Neural cell (in vitro differentiated cells): ENCODE results near the gene PCDHAC2. TPM values are rescaled to one million over a fixed set of nuclear protein-coding genes. Genes with fewer than 3 reads are reported as not detected.

Experiments used
- H2AFZ ChIP-seq: fragments of 200-600, 300-800 bp; sonication (generic), shearing (Covaris generic); 2 replicates; pipeline ENCODE4 v1.6.0; 2014; ENCODE audit warnings: low read depth, mild to moderate bottlenecking, antibody characterized with exemption, low read length, moderate library complexity
- H3F3A ChIP-seq: fragments of 200-600 bp; shearing (Covaris generic); 2 replicates; pipeline ENCODE4 v1.6.1; 2016; ENCODE audit warnings: mild to moderate bottlenecking, moderate library complexity, mixed read lengths, antibody characterized with exemption, low read length; ENCODE audit not compliant: insufficient read depth, poor library complexity, severe bottlenecking
- H3K27ac ChIP-seq: fragments of 200-600, 300-800 bp; sonication (generic), shearing (Covaris generic); 2 replicates; pipeline ENCODE4 v1.5.1; 2014; ENCODE audit warnings: mild to moderate bottlenecking, low read length, moderate library complexity
- H3K27me3 ChIP-seq: fragments of 300-800, 200-600 bp; sonication (generic), shearing (Covaris generic); 2 replicates; pipeline ENCODE4 v1.6.0; 2014; ENCODE audit warnings: mild to moderate bottlenecking, low read depth, low read length, moderate library complexity; ENCODE audit not compliant: insufficient read depth
- H3K36me3 ChIP-seq: fragments of 300-800, 200-600 bp; sonication (generic), shearing (Covaris generic); 2 replicates; pipeline ENCODE4 v1.5.1; 2014; ENCODE audit warnings: mild to moderate bottlenecking, antibody characterized with exemption, low read length, moderate library complexity; ENCODE audit not compliant: insufficient read depth
- H3K4me2 ChIP-seq: fragments of 300-800, 200-600 bp; sonication (generic), shearing (Covaris generic); 2 replicates; pipeline ENCODE4 v1.6.0; 2014; ENCODE audit warnings: mild to moderate bottlenecking, low read length
- H3K4me3 ChIP-seq: fragments of 300-800, 200-600 bp; sonication (generic), shearing (Covaris generic); 2 replicates; pipeline ENCODE4 v1.5.1; 2014; ENCODE audit warnings: mild to moderate bottlenecking, low read length, moderate library complexity
- H3K79me2 ChIP-seq: fragments of 200-600 bp; shearing (Covaris generic); replicated peaks from 2 replicates; pipeline ENCODE4 v1.6.0; 2014; ENCODE audit warnings: mild to moderate bottlenecking, low read length, moderate library complexity; ENCODE audit not compliant: insufficient read depth
- H3K9ac ChIP-seq: fragments of 300-800, 200-600 bp; sonication (generic), shearing (Covaris generic); 2 replicates; pipeline ENCODE4 v1.6.1; 2016; ENCODE audit warnings: mild to moderate bottlenecking, low read length, mixed read lengths
- H3K9me2 ChIP-seq: fragments of 200-600 bp; shearing (Covaris generic); 2 replicates; pipeline ENCODE4 v1.6.1; 2016; ENCODE audit warnings: mild to moderate bottlenecking, low read length, mixed read lengths; ENCODE audit not compliant: insufficient read depth
- H3K9me3 ChIP-seq: fragments of 200-600, 300-800 bp; sonication (generic), shearing (Covaris generic); 2 replicates; pipeline ENCODE4 v1.6.1; 2016; ENCODE audit warnings: mild to moderate bottlenecking, mixed run types, low read length, moderate library complexity, mixed read lengths
- H4K20me1 ChIP-seq: fragments of 200-600 bp; shearing (Covaris generic); 2 replicates; pipeline ENCODE4 v1.6.1; 2016; ENCODE audit warnings: mild to moderate bottlenecking, mixed run types; ENCODE audit not compliant: insufficient read depth
- CTCF ChIP-seq: fragments of 450-650 bp; IDR thresholded peaks from 2 replicates; pipeline ENCODE4 v1.5.1; 2014; ENCODE audit warnings: antibody characterized with exemption, mild to moderate bottlenecking, moderate library complexity; ENCODE audit not compliant: poor library complexity, severe bottlenecking
- EP300 ChIP-seq: fragments of 450-650 bp; conservative IDR thresholded peaks from 2 replicates; pipeline ENCODE4 v1.6.1; 2014; ENCODE audit warnings: antibody characterized with exemption, mild to moderate bottlenecking, moderate library complexity; ENCODE audit not compliant: poor library complexity, severe bottlenecking
- EZH2 ChIP-seq: fragments of 200-600, 300-800 bp; shearing (Covaris generic), sonication (generic); IDR thresholded peaks from 2 replicates; pipeline ENCODE4 v1.6.1; 2014; ENCODE audit warnings: antibody characterized with exemption, low read length, borderline replicate concordance, mild to moderate bottlenecking; ENCODE audit not compliant: insufficient read depth, poor library complexity, severe bottlenecking
- MXI1 ChIP-seq: fragments of 450-650 bp; conservative IDR thresholded peaks from 2 replicates; pipeline ENCODE4 v1.6.1; 2014; ENCODE audit warnings: antibody characterized with exemption, mild to moderate bottlenecking; ENCODE audit not compliant: poor library complexity, severe bottlenecking
- POLR2AphosphoS5 ChIP-seq: IDR thresholded peaks from 2 replicates; pipeline ENCODE4 v1.6.1; 2012
- RAD21 ChIP-seq: fragments of 450-650 bp; conservative IDR thresholded peaks from 2 replicates; pipeline ENCODE4 v1.6.1; 2014; ENCODE audit warnings: antibody characterized with exemption, mild to moderate bottlenecking, moderate library complexity
- REST ChIP-seq: IDR thresholded peaks from 2 replicates; pipeline ENCODE4 v1.6.1; 2012; ENCODE audit warnings: borderline replicate concordance
- SMC3 ChIP-seq: fragments of 450-650 bp; conservative IDR thresholded peaks from 2 replicates; pipeline ENCODE4 v1.6.1; 2014; ENCODE audit warnings: antibody characterized with exemption, mild to moderate bottlenecking, moderate library complexity; ENCODE audit not compliant: poor library complexity
- polyA plus RNA-seq: library from polyadenylated mRNA; depleted of rRNA; stranded (reverse); fragments of >200 nt; gene quantifications from 2 replicates; pipeline ENCODE4 v1.2.3, GENCODE V29; 2014

The PCDHAC2 gene
- polyA plus RNA-seq, 1 donor from 2014 or later: 7.6 TPM

GRCh38 chr5:140986117-140986521 lies 19.8 kb downstream of the PCDHAC2 start:
- H3K36me3 ChIP-seq: peaks cover 6% of the 10 kb centered on the region
- H3F3A ChIP-seq: no peaks in the 10 kb centered on the region
- H3K9me3 ChIP-seq: no peaks in the 10 kb centered on the region
- peak overlapping the region; percentile 11 for H3K4me3 ChIP-seq
- H2AFZ ChIP-seq: no peak overlapping the region
- no peaks in the 10 kb centered on the region for H3K27me3 ChIP-seq
- TF ChIP-seq MXI1 (no peak), EZH2 (no peak), REST (no peak), RAD21 (no peak)
- no peaks in the 10 kb centered on the region for H4K20me1 ChIP-seq
- no peak overlapping the region for H3K27ac ChIP-seq
- H3K9ac ChIP-seq: no peak overlapping the region
- no peaks in the 10 kb centered on the region for H3K79me2 ChIP-seq
- H3K9me2 ChIP-seq: no peaks in the 10 kb centered on the region
- no peak overlapping the region for H3K4me2 ChIP-seq

GRCh38 chr5:140988100-140988499 lies 21.8 kb downstream of the PCDHAC2 start:
- no peaks in the 10 kb centered on the region for H4K20me1 ChIP-seq
- no peak overlapping the region for H2AFZ ChIP-seq
- H3K4me3 ChIP-seq: no peak overlapping the region
- H3K79me2 ChIP-seq: no peaks in the 10 kb centered on the region
- H3K9me2 ChIP-seq: no peaks in the 10 kb centered on the region
- no peak overlapping the region for H3K27ac ChIP-seq
- no peaks in the 10 kb centered on the region for H3K9me3 ChIP-seq
- no peak overlapping the region for H3K9ac ChIP-seq
- no peaks in the 10 kb centered on the region for H3F3A ChIP-seq
- no peaks in the 10 kb centered on the region for H3K27me3 ChIP-seq
- H3K4me2 ChIP-seq: no peak overlapping the region
- H3K36me3 ChIP-seq: peaks cover 2% of the 10 kb centered on the region
- no peak for TF ChIP-seq REST
- no peak for TF ChIP-seq POLR2AphosphoS5
- TF ChIP-seq CTCF: no peak
- TF ChIP-seq RAD21: no peak
- TF ChIP-seq SMC3: no peak
- no peak for TF ChIP-seq EP300
- no peak for TF ChIP-seq EZH2
- no peak for TF ChIP-seq MXI1
